ENCODE results near the gene CHI3L1.

- TF ChIP-seq CTCF (conservative IDR thresholded peaks at IDR 0.05; ENCODE audit: low read depth, low read length) (no peak), EZH2 (IDR thresholded peaks at IDR 0.05; ENCODE audit: borderline replicate concordance, low read depth, low read length, poor library complexity, severe bottlenecking) (no peak)
Measured at GRCh38 chr1:203165101-203165799, 21.3 kb downstream of the CHI3L1 start.
